Activated CD4-positive, alpha-beta T cell treated with anti-CD3 and anti-CD28 coated beads for 4 hours (primary cell): ENCODE measurements around the gene SPON2.
A peak's percentile ranks its signal among the peaks of the same experiment; 100 is the strongest.

Experiments used
- DNase-seq, 2 donors: peaks; one replicate each; pipeline ENCODE4 v3.0.0-alpha.2; 2020

The SPON2 gene

GRCh38 chr4:1172228-1172851 lies at the start of gene SPON2:
Gene SPON2 (minus strand): TSS chr4:1172583.
- DNase-seq, result no peak

DNA sequence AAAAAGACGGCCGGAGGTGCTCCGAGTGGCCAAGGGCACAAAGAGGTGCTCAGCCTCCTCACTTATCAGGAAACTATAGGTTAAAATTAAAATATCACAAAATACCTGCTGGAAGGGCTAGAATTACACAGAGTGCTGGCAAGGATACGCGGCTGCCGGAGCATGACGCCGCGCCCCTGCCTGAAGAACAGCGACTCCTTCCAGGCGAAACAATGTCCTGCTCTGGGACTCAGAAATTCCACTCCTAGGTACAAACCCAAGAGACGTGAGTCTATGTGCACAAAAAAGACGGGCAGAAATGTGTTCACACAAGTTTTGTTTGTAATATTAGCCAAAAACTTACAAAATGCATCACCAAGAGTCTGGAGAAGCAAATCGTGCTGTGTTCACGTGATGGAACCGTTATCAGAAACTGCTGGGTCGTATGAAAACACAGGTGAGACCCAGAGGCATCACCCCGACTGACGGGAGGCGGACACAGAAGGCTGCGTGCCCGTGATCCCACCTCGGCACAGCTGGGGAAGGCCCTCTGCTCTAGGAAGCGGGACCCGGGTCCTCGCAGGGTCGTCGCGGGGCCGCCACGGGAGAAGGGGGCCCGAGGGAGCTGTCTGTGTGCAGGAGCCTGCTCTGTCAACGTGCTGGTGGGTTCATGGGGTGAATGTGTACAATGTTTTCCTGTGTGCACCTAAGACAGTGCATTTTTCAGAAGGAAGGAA lies 48.9 kb upstream of the SPON2 start:
- no peak for DNase-seq

GRCh38 chr4:1220566-1220965 lies 48.2 kb upstream of the SPON2 start:
- no peak for DNase-seq

DNA sequence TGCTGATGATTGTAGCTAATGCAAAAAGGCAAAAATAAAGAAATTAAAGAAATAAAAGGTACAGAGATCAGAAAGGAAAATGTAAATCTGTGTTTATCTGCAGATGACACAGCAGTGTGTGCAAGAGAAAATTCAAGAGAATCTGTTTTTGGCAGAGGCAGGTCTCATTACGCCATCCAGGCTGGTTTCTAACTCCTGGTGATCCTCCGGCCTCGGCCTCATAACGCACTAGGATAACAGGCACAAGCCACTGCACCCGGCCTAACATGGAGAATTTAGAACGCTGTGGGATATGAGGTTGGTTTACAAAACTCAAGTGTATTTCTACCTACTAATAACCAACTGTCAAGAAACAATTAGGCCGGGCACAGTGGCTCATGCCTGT lies 47.2 kb upstream of the SPON2 start:
- DNase-seq, result no peak

DNA sequence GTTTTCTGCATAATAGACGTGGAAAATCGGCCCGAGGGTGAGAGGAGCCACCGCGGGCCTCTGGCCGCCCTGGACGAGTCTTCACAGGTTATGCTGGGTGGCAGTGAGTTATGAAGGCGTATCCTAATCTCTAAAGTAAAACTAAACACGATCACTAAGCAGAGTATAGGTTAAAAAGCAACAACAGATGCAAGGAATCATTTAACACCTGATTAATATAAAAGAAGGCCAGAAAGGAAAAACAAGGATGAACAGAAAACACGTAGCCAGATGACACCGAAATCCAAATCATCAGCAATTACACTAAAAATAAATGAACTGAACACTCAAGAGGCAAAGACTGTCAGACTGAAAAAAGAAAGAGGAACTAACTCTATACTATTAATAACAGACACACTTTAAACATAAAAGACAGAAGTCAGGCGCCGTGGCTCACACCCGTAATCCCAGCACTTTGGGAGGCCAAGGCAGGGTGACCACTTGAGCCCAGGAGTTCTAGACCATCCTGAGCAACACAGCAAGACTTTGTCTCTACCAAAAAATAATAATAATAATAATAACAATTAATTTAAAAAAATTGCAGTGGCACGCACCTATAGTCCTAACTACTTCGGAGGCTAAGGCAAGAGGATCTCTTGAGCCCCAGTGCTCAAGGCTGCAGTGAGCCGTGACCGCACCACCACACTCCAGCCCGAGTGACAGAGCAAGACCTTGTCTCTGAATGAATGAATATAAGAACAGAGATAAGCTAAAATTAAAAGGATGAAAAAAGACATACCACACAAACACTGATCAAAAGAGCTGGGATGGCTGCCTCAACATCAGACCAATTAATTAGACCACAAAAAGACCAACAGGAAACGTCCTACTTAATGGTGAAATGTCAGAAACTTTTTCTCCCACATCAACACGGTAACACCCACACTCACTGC lies 46.5 kb upstream of the SPON2 start:
- DNase-seq, result no peak

- DNase-seq, result no peak
Observed at GRCh38 chr4:1217366-1217765, 45.0 kb upstream of the SPON2 start.

- peak; percentile 40 to 43 for DNase-seq
Observed at GRCh38 chr4:1216869-1217294, 44.5 kb upstream of the SPON2 start.

GRCh38 chr4:1216076-1216614 lies 43.8 kb upstream of the SPON2 start:
- no peak for DNase-seq

DNA sequence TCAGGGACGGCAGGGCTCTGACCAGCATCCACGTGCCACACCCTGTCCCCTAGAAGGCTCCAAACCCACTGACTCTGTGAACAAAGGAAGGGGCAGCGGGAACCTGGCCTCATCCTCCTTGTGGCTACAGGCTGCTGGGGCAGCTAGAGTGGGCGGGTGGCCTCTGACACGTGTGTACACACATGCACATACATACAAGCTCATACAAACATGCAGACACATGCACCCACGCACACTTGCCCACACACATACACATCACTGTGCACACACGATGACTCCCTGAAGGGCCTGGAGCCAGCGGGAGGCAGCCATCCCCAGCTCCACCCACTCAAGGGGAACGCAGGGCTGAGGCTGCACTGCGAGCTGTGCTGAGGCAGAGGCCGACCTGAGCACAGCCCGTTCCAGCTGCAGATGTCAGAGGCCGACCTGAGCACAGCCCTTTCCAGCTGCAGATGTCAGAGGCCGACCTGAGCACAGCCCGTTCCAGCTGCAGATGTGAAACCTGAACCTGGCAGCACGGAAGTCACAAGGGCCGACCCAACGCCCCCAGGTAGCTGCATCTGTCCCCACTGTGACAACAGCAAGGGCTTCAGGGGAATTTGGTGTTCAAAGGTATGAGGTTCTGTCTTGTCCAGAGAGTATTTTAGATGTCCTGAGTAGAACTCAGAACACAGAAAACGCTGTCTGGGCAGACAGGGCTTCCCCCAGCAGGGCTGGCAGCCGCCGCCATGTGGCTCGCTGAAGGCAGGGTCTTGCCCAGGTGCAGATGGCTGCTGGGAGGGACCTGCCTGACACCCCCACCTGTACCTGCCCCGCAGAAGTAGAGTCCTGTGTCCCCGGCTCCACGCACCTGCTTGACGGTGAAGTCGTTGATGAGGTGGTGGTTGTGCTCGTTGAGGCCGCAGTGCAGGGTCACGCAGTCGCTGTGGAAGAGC lies 43.0 kb upstream of the SPON2 start:
- DNase-seq, result no peak

- no peak for DNase-seq
Observed at GRCh38 chr4:1214101-1215095, 42.0 kb upstream of the SPON2 start.

GRCh38 chr4:1213336-1213995 lies 41.1 kb upstream of the SPON2 start:
- no peak for DNase-seq

GRCh38 chr4:1212546-1213335 lies 40.4 kb upstream of the SPON2 start:
- DNase-seq, result no peak

GRCh38 chr4:1211891-1212545 lies 39.6 kb upstream of the SPON2 start:
- DNase-seq, result no peak

- no peak for DNase-seq
Observed at GRCh38 chr4:1211371-1211770, 39.0 kb upstream of the SPON2 start.

DNA sequence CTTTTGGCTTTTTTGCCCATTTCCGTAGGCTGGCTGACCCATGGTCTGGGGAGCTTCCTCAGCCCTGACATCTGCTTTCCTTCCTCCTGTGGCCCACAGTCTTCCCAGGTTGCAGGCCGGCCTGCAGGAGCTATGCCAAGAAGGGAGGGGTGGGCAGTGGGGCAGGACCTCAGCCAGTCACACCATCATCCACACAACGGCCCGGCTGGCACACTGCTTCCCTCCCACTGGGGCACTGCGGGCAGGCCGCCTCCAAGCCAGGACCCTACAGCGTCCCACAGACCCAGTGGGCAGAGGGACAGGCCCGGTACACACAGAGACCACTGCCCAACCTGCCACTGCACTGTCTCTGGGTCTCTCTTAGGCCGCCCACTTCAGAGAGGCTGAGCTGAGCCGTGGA lies 38.6 kb upstream of the SPON2 start:
- no peak for DNase-seq

DNA sequence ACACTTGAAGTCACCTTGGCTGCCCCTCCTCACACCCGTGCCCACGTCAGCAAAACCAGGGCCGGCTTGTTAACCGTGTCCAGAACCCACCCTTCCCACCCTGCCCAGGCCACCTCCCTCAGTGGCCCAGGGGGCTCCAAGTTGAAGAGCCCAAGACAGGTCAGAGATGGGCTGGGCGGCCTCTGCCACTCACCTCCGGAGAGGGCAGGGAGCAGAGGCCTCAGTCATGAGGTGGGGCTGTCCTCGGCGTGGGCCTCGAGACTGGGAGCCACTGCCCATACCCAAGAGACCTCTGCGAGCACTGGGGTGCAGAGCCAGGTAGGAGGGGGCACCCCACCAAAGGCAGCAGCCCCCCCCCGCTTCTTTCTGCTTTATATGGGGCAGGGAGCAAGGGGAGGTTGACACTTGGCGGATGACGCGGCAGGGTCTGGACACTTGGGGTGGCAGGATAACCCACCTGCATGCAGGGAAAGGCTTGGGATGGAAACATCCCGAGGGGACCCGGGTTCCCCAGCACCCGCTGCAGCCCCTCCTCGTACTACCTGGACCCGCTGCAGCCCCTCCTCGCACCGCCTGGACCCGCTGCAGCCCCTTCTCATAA lies 38.0 kb upstream of the SPON2 start:
- no peak for DNase-seq

DNA sequence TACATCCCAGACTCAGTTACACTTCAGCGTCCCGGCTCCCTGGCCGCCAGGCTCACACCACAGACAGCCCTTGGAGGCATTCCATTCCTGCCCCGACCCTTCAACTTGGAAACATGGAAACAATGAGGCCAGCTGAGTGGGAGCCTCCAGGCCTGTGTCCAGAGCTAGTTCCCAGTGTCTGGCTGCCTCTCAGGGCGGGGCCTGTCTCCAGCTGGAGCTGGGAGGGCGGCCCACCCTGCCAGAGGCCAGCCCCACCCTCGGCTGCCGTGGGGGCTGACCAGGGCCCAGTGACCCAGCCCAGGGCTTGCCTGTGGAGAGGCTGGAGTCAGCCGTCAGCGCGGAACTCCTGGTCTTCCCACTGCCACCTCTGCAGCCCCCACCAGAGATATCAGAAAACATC lies 37.4 kb upstream of the SPON2 start:
- DNase-seq, result no peak

DNA sequence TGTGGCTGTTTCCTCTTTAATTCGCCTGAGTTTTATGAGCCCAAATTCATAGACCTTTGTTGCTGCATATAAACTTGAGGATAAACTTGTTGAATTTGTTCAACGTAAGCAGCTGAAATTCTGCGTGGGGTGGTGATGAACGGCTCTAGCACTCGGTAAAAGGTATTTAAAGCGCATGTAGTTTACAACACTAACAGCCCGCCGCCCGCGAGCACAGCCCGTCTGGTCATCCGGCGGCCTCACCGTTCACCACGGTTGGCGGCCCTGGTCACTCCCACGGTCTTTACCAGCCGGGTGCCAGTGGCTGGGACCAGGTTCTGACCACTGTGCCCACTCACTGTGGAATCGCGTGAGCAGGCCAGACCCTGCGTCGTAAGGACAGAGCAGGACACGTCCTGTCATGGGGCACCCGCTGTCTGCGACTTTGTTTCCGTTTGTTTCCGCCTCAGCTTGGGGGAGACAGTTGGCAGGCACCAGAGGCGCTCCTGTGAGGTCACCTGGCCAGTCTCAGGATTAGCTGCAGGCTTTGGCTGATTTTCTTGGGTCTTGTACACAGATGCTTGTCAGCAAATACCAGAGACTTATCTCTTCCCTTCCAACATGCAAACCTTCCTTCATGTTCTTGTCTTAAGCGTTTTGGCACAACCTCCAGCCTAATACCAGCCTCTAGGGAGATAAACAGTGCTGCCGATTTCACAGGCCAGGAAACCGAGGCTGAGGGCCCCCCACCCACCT lies 36.8 kb upstream of the SPON2 start:
- no peak for DNase-seq
